Measurements from ENCODE around the gene ARVCF.

DNA sequence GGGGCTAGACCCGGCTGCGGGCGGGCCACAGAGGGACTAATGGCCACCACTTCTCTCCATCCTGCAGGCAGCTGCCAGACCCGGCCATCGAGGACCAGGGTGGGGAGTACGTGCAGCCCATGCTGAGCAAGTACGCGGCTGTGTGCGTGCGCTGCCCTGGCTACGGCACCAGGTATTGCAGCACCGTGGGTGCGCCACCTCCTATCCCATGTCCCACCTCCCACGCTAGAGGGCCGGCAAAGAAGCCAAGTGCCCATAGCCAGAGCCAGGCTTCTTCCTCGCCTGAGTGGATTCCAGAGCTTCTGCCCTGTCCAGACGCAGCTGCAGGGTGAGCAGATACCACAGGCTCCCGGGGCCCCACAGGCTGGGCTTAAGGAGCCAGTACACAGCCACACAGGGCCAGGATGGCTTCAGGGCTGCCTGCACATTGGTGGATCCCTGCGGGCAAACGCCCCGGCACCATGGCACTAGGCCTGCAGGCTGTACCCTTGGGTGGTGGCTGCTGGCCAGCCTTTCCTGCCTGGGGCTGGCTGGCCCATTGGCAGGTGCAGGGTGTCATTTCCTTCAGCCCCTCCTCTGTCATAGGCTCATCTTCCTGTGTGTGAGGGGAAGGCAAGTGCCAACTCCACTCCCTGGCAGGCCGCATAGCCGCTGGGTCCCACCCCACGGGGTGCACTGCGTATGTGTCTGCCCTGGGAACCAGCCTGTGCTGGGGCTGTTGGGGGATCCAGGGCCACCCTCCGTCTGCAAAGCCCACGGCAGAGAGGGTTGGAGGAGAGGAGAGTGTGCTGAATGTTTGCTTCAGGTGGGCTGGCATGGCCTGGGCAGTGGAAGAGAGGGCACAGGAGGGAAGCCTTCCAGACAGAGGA lies 46.9 kb upstream of the ARVCF start:
- TF ChIP-seq MAFK (IDR thresholded peaks at IDR 0.05; ENCODE audit: low read depth, low read length), result no peak
- no peak for TF ChIP-seq RBBP5 (IDR thresholded peaks at IDR 0.05; ENCODE audit: borderline replicate concordance, low read depth, low read length)
- TF ChIP-seq, protein P1, sequence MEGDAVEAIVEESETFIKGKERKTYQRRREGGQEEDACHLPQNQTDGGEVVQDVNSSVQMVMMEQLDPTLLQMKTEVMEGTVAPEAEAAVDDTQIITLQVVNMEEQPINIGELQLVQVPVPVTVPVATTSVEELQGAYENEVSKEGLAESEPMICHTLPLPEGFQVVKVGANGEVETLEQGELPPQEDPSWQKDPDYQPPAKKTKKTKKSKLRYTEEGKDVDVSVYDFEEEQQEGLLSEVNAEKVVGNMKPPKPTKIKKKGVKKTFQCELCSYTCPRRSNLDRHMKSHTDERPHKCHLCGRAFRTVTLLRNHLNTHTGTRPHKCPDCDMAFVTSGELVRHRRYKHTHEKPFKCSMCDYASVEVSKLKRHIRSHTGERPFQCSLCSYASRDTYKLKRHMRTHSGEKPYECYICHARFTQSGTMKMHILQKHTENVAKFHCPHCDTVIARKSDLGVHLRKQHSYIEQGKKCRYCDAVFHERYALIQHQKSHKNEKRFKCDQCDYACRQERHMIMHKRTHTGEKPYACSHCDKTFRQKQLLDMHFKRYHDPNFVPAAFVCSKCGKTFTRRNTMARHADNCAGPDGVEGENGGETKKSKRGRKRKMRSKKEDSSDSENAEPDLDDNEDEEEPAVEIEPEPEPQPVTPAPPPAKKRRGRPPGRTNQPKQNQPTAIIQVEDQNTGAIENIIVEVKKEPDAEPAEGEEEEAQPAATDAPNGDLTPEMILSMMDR (IDR thresholded peaks at IDR 0.05; ENCODE audit: control extremely low read depth in 1 of 3, insufficient read depth in 1 of 3, low read depth in 1 of 3, low read length in 3 of 3), result peak; percentile 7 to 33 (median 21); a peak in 3 of 4 replicates
- no peak for TF ChIP-seq CEBPB (IDR thresholded peaks at IDR 0.05; ENCODE audit: low read depth, low read length)
- TF ChIP-seq SIN3A (conservative IDR thresholded peaks at IDR 0.05 in 1 of 2, IDR thresholded peaks at IDR 0.05 in 1 of 2; ENCODE audit: low read depth in 1 of 2, low read length in 2 of 2), result no peak
- TF ChIP-seq POLR2AphosphoS5 (IDR thresholded peaks at IDR 0.05; ENCODE audit: low read depth, low read length), result no peak
- no peak for TF ChIP-seq TAF7 (optimal IDR thresholded peaks at IDR 0.05; ENCODE audit: borderline replicate concordance, low read depth, low read length)
- no peak for TF ChIP-seq EZH2 (IDR thresholded peaks at IDR 0.05; ENCODE audit: low read depth, low read length, severe bottlenecking)
- no peak for TF ChIP-seq POU5F1 (IDR thresholded peaks at IDR 0.05; ENCODE audit: low read depth, low read length)
- no peak for TF ChIP-seq TAF1 (IDR thresholded peaks at IDR 0.05; ENCODE audit: low read depth, low read length)
- TF ChIP-seq EP300 (IDR thresholded peaks at IDR 0.05; ENCODE audit: borderline replicate concordance in 1 of 2, low read depth in 2 of 2, low read length in 2 of 2), result no peak
- no peak for TF ChIP-seq KDM1A (IDR thresholded peaks at IDR 0.05; ENCODE audit: borderline replicate concordance, low read length)
- no peak for TF ChIP-seq RAD21 (IDR thresholded peaks at IDR 0.05 in 1 of 2, conservative IDR thresholded peaks at IDR 0.05 in 1 of 2; ENCODE audit: low read depth in 2 of 2, low read length in 2 of 2)
